K562 (cell line): ENCODE measurements around the gene PLEKHN1. TPM values are rescaled to one million over a fixed set of nuclear protein-coding genes. Genes with fewer than 3 reads are reported as not detected.

Source experiments
- ATAC-seq: fragments of 200-7000 bp; cut with Tn5 transposase; 3 replicates; pipeline ENCODE4 v1.9.1; 2020; ENCODE audit warnings: moderate library complexity
- BruUV-seq: library from RNA; stranded (reverse); fragments of 400-500 nt; replicated peaks from 2 replicates; lab custom pipeline; 2021; lab: Mats Ljungman, UMichigan
- CTCF ChIA-PET: fragments of 300-600 bp; formaldehyde crosslinking; extraction: SDS; loops from one replicate; lab custom pipeline; 2021; ENCODE audit warnings: low intra/inter-chr PET ratio; lab: Yijun Ruan, JAX
- POLR2A ChIA-PET: fragments of 300-600, 350-650 bp; sonication (Branson Sonifier 250); formaldehyde crosslinking; extraction: SDS; loops from one replicate; lab custom pipeline; 2021; ENCODE audit warnings: antibody characterized with exemption, inconsistent platforms; lab: Yijun Ruan, JAX
- DNase-seq, 4 experiments: peaks; one replicate each; pipeline versions ENCODE4 v3.0.0 to v3.0.0-alpha.2; 2011 to 2018; ENCODE audit warnings: low spot score in 3 of 4, mixed read lengths in 3 of 4; ENCODE audit errors: extremely low read depth in 1 of 4
- FAIRE-seq: peaks from 2 replicates; lab custom pipeline; 2011; peaks lifted over from hg19 to GRCh38; lab: Jason Lieb, UNC
- H2AFZ ChIP-seq: 2 replicates; pipeline ENCODE4 v1.6.0; 2011; ENCODE audit warnings: low read depth, low read length, control low read depth, inconsistent platforms
- H3K27ac ChIP-seq: fragments of 200-600 bp; 3 replicates; pipeline ENCODE4 v1.8.0; 2011; ENCODE audit warnings: low read depth, mild to moderate bottlenecking, control low read depth, inconsistent platforms, low read length, moderate library complexity, mixed read lengths; ENCODE audit errors: extremely low read depth
- H3K27me3 ChIP-seq, 2 experiments: fragments of 300-600 bp in 1 of 2; 2 replicates in 1 of 2; 3 replicates in 1 of 2; pipeline versions ENCODE4 v1.6.0 to v1.8.0; 2011; ENCODE audit warnings: inconsistent platforms in 2 of 2, low read length in 2 of 2, mild to moderate bottlenecking in 1 of 2, mixed read lengths in 1 of 2, moderate library complexity in 1 of 2; ENCODE audit not compliant: control insufficient read depth in 2 of 2, insufficient read depth in 2 of 2
- H3K36me3 ChIP-seq: fragments of 300-600 bp; 3 replicates; pipeline ENCODE4 v1.8.0; 2011; ENCODE audit warnings: mild to moderate bottlenecking, low read length, inconsistent platforms; ENCODE audit not compliant: control insufficient read depth, insufficient read depth
- H3K4me1 ChIP-seq, 2 experiments: fragments of 200-600 bp in 1 of 2; replicated peaks in 1 of 2; 2 replicates in 1 of 2; 3 replicates in 1 of 2; pipeline versions ENCODE4 v1.5.1 to v1.8.0; 2011; ENCODE audit warnings: inconsistent platforms in 2 of 2, low read length in 2 of 2, mild to moderate bottlenecking in 1 of 2, mixed read lengths in 1 of 2, moderate library complexity in 1 of 2; ENCODE audit not compliant: control insufficient read depth in 2 of 2, insufficient read depth in 2 of 2
- H3K4me2 ChIP-seq: 2 replicates; pipeline ENCODE4 v1.6.1; 2011; ENCODE audit warnings: low read length, control low read depth, inconsistent platforms, mixed read lengths; ENCODE audit not compliant: insufficient read depth
- H3K4me3 ChIP-seq: fragments of 200-600 bp; sonication (generic), shearing (Covaris generic); 2 replicates; pipeline ENCODE4 v1.5.1; 2016; ENCODE audit warnings: control low read depth, inconsistent platforms
- H3K79me2 ChIP-seq: fragments of 200-600 bp; 3 replicates; pipeline ENCODE4 v1.8.0; 2011; ENCODE audit warnings: low read length, inconsistent platforms; ENCODE audit not compliant: control insufficient read depth, insufficient read depth
- H3K9ac ChIP-seq, 2 experiments: 2 replicates each; pipeline versions ENCODE4 v1.6.0 to v1.6.1; 2011; ENCODE audit warnings: low read depth in 2 of 2, low read length in 2 of 2, control low read depth in 1 of 2, inconsistent platforms in 1 of 2, mild to moderate bottlenecking in 1 of 2, mixed read lengths in 1 of 2; ENCODE audit not compliant: insufficient read depth in 1 of 2
- H3K9me1 ChIP-seq: one replicate; pipeline ENCODE4 v1.6.0; 2011; ENCODE audit warnings: inconsistent platforms, mild to moderate bottlenecking, low read length, moderate library complexity; ENCODE audit not compliant: control insufficient read depth, insufficient read depth
- H3K9me3 ChIP-seq: replicated peaks from 2 replicates; pipeline ENCODE4 v1.5.1; 2011; ENCODE audit warnings: low read depth, low read length, inconsistent platforms; ENCODE audit not compliant: control insufficient read depth, insufficient read depth
- H4K20me1 ChIP-seq: replicated peaks from 2 replicates; pipeline ENCODE4 v1.6.1; 2011; ENCODE audit warnings: low read length, inconsistent platforms, mixed read lengths; ENCODE audit not compliant: control insufficient read depth, insufficient read depth
- CHCHD3 ChIP-seq: fragments of 250-450 bp; sonication (Bioruptor Pico); IDR thresholded peaks from 2 replicates; pipeline ENCODE4 v2.1.2; 2022; ENCODE audit warnings: mild to moderate bottlenecking
- FOSL1 ChIP-seq: fragments of 200-800 bp; sonication (Bioruptor generic); conservative IDR thresholded peaks from 2 replicates; pipeline ENCODE4 v1.6.1; 2016; ENCODE audit warnings: missing genetic modification characterization, missing compliant biosample characterization
- FOXA3 ChIP-seq, 2 experiments: fragments of 450-650 bp in 1 of 2; sonication (generic) in 1 of 2; formaldehyde crosslinking; IDR thresholded peaks in 1 of 2; conservative IDR thresholded peaks in 1 of 2; 2 replicates each; pipeline versions ENCODE4 v1.4.0 to v1.8.0; 2020 to 2022; ENCODE audit warnings: mild to moderate bottlenecking in 2 of 2, missing genetic modification reagents in 1 of 2
- GABPA ChIP-seq: fragments of 200-800 bp; sonication (Bioruptor generic); conservative IDR thresholded peaks from 2 replicates; pipeline ENCODE4 v1.6.1; 2016; ENCODE audit warnings: low read depth, missing genetic modification characterization, missing compliant biosample characterization
- HIVEP1 ChIP-seq: fragments of 250-450 bp; sonication (Bioruptor Pico); IDR thresholded peaks from 2 replicates; pipeline ENCODE4 v1.4.0; 2020; ENCODE audit warnings: mild to moderate bottlenecking
- ID3 ChIP-seq, 2 experiments: fragments of 250-450 bp in 1 of 2; fragments of 450-650 bp in 1 of 2; sonication (Bioruptor Pico) in 1 of 2; IDR thresholded peaks; 2 replicates each; pipeline versions ENCODE4 v1.6.1 to v1.8.0; 2016 to 2021; ENCODE audit warnings: mild to moderate bottlenecking in 2 of 2, moderate library complexity in 2 of 2, missing compliant biosample characterization in 1 of 2, missing genetic modification characterization in 1 of 2
- JUN ChIP-seq, 2 experiments: sonication (generic) in 1 of 2; formaldehyde crosslinking in 1 of 2; IDR thresholded peaks; 2 replicates each; pipeline versions ENCODE4 v1.6.1 to v1.8.0; 2012 to 2022; ENCODE audit warnings: borderline replicate concordance in 2 of 2, mild to moderate bottlenecking in 2 of 2, improper control_type of control experiment in 1 of 2, low read depth in 1 of 2, low read length in 1 of 2, missing genetic modification reagents in 1 of 2
- LEF1 ChIP-seq: fragments of 450-650 bp; IDR thresholded peaks from 2 replicates; pipeline ENCODE4 v1.6.1; 2016; ENCODE audit warnings: mild to moderate bottlenecking
- NR2F6 ChIP-seq: fragments of 450-650 bp; formaldehyde crosslinking; IDR thresholded peaks from 2 replicates; pipeline ENCODE4 v1.4.0; 2020; ENCODE audit warnings: mild to moderate bottlenecking
- POLR2B ChIP-seq: fragments of 450-650 bp; IDR thresholded peaks from 2 replicates; pipeline ENCODE4 v1.6.1; 2018; ENCODE audit warnings: low read depth; ENCODE audit not compliant: partially characterized antibody
- RBM39 ChIP-seq: fragments of 200-400 bp; formaldehyde crosslinking; optimal IDR thresholded peaks from 2 replicates; pipeline ENCODE3; 2018; ENCODE audit warnings: low read depth, low read length
- RUNX1 ChIP-seq: sonication (generic); IDR thresholded peaks from 2 replicates; pipeline ENCODE4 v1.6.1; 2016; ENCODE audit warnings: antibody characterized with exemption, low read depth
- SMC3 ChIP-seq: conservative IDR thresholded peaks from 2 replicates; pipeline ENCODE4 v1.6.1; 2011; ENCODE audit warnings: low read depth, low read length, improper control_type of control experiment; ENCODE audit not compliant: insufficient read depth
- ZNF124 ChIP-seq: sonication (generic); formaldehyde crosslinking; IDR thresholded peaks from 2 replicates; pipeline ENCODE4 v1.8.1; 2022; ENCODE audit warnings: missing genetic modification reagents
- ZNF133 ChIP-seq: fragments of 250-450 bp; sonication (Bioruptor Pico); IDR thresholded peaks from 2 replicates; pipeline ENCODE4 v1.4.0; 2020; ENCODE audit warnings: mild to moderate bottlenecking
- ZNF143 ChIP-seq: sonication (generic); formaldehyde crosslinking; IDR thresholded peaks from 2 replicates; pipeline ENCODE4 v1.9.0; 2022; ENCODE audit warnings: mild to moderate bottlenecking, missing genetic modification reagents
- ZNF175 ChIP-seq: fragments of 200-800 bp; sonication (Bioruptor generic); IDR thresholded peaks from 2 replicates; pipeline ENCODE4 v1.6.1; 2016; ENCODE audit warnings: low read depth, mild to moderate bottlenecking, missing genetic modification characterization, missing compliant biosample characterization
- ZNF212 ChIP-seq: fragments of 450-650 bp; formaldehyde crosslinking; IDR thresholded peaks from 2 replicates; pipeline ENCODE4 v1.4.0; 2020; ENCODE audit warnings: mild to moderate bottlenecking
- ZNF512 ChIP-seq: IDR thresholded peaks from 2 replicates; pipeline ENCODE4 v1.6.1; 2016; ENCODE audit warnings: missing genetic modification characterization, missing compliant biosample characterization
- WGBS: fragments of 100-300 bp; shearing (Covaris generic); methylation state at CpG from one replicate; pipeline ENCODE4 v1.1.6; 2016; ENCODE audit warnings: low coverage, mixed read lengths; ENCODE audit not compliant: insufficient coverage; ENCODE audit errors: missing lambda C conversion rate; 5-methylcytosine and 5-hydroxymethylcytosine counted together
- in situ Hi-C: fragments of 300-500 bp; cut with MboI; formaldehyde crosslinking; loops from 4 replicates; pipeline ENCODE4 v1.15.0; 2018; ENCODE audit warnings: inconsistent platforms, mixed read lengths
- intact Hi-C: fragments of 100-400 bp; cut with micrococcal nuclease; formaldehyde crosslinking; loops from 2 replicates; pipeline ENCODE4 v1.14.2; 2022
- polyA plus RNA-seq, 8 experiments: library from polyadenylated mRNA; depleted of rRNA in 4 of 8; stranded (reverse) in 5 of 8; unstranded in 3 of 8; fragments of >200 nt; fragmentation: Nextera tagmentation in 2 of 8; fragmentation: Illumina TruSeq in 1 of 8; extraction: Ambion mirVana in 2 of 8; extraction: Trizol in 1 of 8; gene quantifications; 2 replicates each; pipeline versions ENCODE4 v1.2.1 to v1.2.3, GENCODE V29; 2011 to 2014; ENCODE audit warnings: inconsistent platforms in 1 of 8, missing spikeins in 1 of 8
- total RNA-seq, 7 experiments: library from RNA; depleted of rRNA in 6 of 7; stranded (reverse); fragments of >200 nt in 6 of 7; fragmentation: Illumina TruSeq in 2 of 7; extraction: Trizol in 2 of 7; gene quantifications; 2 replicates each; pipeline versions ENCODE4 v1.2.1 to v1.2.3, GENCODE V29; 2011 to 2021; ENCODE audit warnings: low replicate concordance in 1 of 7

PLEKHN1 gene
- total and polyA plus RNA-seq, 9 of the 15 experiments (the other 6 are each of a cell fraction or from before 2014, with no cell fraction given), result 0.07 to 1.5 (median 0.13) TPM; not detected in 2

GRCh38 chr1:917466-918091 lies 48.7 kb upstream of the PLEKHN1 start (continued):
- TF ChIP-seq ID3 (CRISPR knock-in tag; IDR thresholded peaks at IDR 0.05) (no peak), ID3 (tag; IDR thresholded peaks at IDR 0.05) (no peak), CHCHD3 (CRISPR knock-in tag) (no peak), ZNF175 (CRISPR knock-in tag) (no peak), ZNF212 (CRISPR knock-in tag) (no peak), SMC3 (no peak), FOXA3 (CRISPR knock-in tag; conservative IDR thresholded peaks at IDR 0.05 in 1 of 2, IDR thresholded peaks at IDR 0.05 in 1 of 2) (no peak), ZNF124 (no peak), LEF1 (no peak)
- TF ChIP-seq, all 486 proteins: peak for 0

- DNase-seq (no peak), ATAC-seq (no peak), FAIRE-seq (no peak)
- WGBS, result 23% methylated on average over 15 of the region's 15 CpGs
- ChIA-PET CTCF (no interaction called here), POLR2A (interaction anchor here (1.2 to 2.7 kb wide), 3 partner anchors 8 to 20 kb away, joined by 4 to 11 read pairs (median 7); no protein-coding TSS in a partner anchor)
- no peaks in the 10 kb centered on the region for H3K9me3 ChIP-seq
- BruUV-seq, result no TSS peak
- H3K79me2 ChIP-seq, result no peaks in the 10 kb centered on the region
- no peak overlapping the region for H3K27ac ChIP-seq
- peaks cover 19 to 88% of the 10 kb centered on the region in 2 experiments for H3K4me1 ChIP-seq
- H3K4me2 ChIP-seq, result no peak overlapping the region
- no peak overlapping the region for H2AFZ ChIP-seq
- in situ Hi-C loops, result no loop called here
- no peaks in the 10 kb centered on the region for H3K9me1 ChIP-seq
- peaks cover 47% of the 10 kb centered on the region for H4K20me1 ChIP-seq
- H3K4me3 ChIP-seq, result no peak overlapping the region
- H3K36me3 ChIP-seq, result no peaks in the 10 kb centered on the region
- H3K27me3 ChIP-seq, result peaks cover 36 to 83% of the 10 kb centered on the region in 2 experiments; a peak in 4 of 5 replicates
- peak overlapping the region in 1 of 2 experiments; percentile 10; a peak in 1 of 4 replicates for H3K9ac ChIP-seq
- intact Hi-C loops, result no loop called here
- TF ChIP-seq POLR2B (no peak), RBM39 (no peak), ZNF133 (CRISPR knock-in tag) (no peak), NR2F6 (CRISPR knock-in tag) (no peak), ZNF143 (CRISPR knock-in tag) (no peak), GABPA (no peak), ZNF512 (no peak), RUNX1 (no peak), FOSL1 (tag) (no peak), JUN (IDR thresholded peaks at IDR 0.05; ENCODE audit: borderline replicate concordance, low read depth, low read length) (no peak), JUN (CRISPR knock-in tag; IDR thresholded peaks at IDR 0.05; ENCODE audit: borderline replicate concordance) (no peak), HIVEP1 (CRISPR knock-in tag) (no peak)
Observed at GRCh38 chr1:918353-918752, 47.9 kb upstream of the PLEKHN1 start.
